Measurements from ENCODE around the gene RAB11FIP4. TPM values are rescaled to one million over a fixed set of nuclear protein-coding genes. Genes with fewer than 3 reads are reported as not detected.

The RAB11FIP4 gene
- total and polyA plus RNA-seq, 10 of the 15 experiments (the other 5 are each of a cell fraction or from before 2014, with no cell fraction given): 1.4 to 27.0 (median 17.6) TPM

DNA sequence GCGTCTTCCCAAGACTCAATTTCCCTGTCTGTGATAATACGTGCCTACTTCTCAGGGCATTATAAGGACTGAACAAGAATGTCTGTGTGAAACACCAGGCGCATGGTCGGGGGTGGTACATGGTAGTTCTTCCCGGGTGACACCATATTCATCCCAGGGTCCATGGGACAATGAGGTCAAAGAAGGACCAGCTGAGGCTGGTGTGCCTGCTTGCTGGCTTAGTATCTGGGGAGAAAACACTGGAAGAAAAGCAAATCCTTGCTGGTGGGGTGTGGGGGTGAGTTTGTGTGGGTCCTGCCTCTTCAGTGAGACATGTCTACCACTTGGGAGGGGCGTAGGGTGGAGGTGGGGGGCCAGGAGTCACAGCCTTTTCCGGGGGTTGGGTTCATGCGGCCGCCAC is 174.2 kb downstream of the RAB11FIP4 start:
- CTCF ChIA-PET: interaction anchor here (0.5 kb wide), 1 partner anchor 176 kb away, joined by 3 read pairs; no protein-coding TSS in a partner anchor
- Histone ChIP-seq H3K4me2 (ENCODE audit: control insufficient read depth, insufficient read depth) (no peak overlapping the region), H4K20me1 (ENCODE audit: control insufficient read depth, insufficient read depth) (no peaks in the 10 kb centered on the region), H3K27me3 (replicated peaks in 1 of 2; ENCODE audit: control insufficient read depth in 2 of 2, insufficient read depth in 2 of 2, low read length in 1 of 2) (no peaks in the 10 kb centered on the region; a peak in 1 of 4 replicates), H3K4me1 (ENCODE audit: control insufficient read depth, insufficient read depth, low read length) (no peaks in the 10 kb centered on the region), H3K27ac (ENCODE audit: control insufficient read depth, insufficient read depth) (no peak overlapping the region), H3K79me2 (ENCODE audit: control insufficient read depth, insufficient read depth, low read length) (no peaks in the 10 kb centered on the region), H3K36me3 (ENCODE audit: control insufficient read depth in 2 of 2, insufficient read depth in 2 of 2, low read length in 1 of 2) (no peaks in the 10 kb centered on the region), H2AFZ (ENCODE audit: control insufficient read depth, low read depth, low read length) (no peak overlapping the region), H3K4me3 (no peak overlapping the region), H3K9me3 (replicated peaks; ENCODE audit: control insufficient read depth, insufficient read depth, low read length) (no peaks in the 10 kb centered on the region), H3K9ac (ENCODE audit: control insufficient read depth, insufficient read depth, low read length) (no peak overlapping the region)
- intact Hi-C loops (cut with micrococcal nuclease; ENCODE audit: unreplicated experiment) (no loop called here), in situ Hi-C loops (cut with MboI) (no loop called here)
- ATAC-seq (no peak), FAIRE-seq (no peak), DNase-seq (ENCODE audit: low read depth, low spot score) (no peak)
- POLR2A ChIA-PET: interaction anchor here (1.3 kb wide), 1 partner anchor 8 kb away, joined by 3 read pairs; no protein-coding TSS in a partner anchor
- no peak for TF ChIP-seq SRF (IDR thresholded peaks at IDR 0.05; ENCODE audit: low read depth in 2 of 2, low read length in 2 of 2)
- TF ChIP-seq ZZZ3 (IDR thresholded peaks at IDR 0.05; ENCODE audit: control insufficient read depth, insufficient read length, low read depth): no peak
- TF ChIP-seq, protein P1, sequence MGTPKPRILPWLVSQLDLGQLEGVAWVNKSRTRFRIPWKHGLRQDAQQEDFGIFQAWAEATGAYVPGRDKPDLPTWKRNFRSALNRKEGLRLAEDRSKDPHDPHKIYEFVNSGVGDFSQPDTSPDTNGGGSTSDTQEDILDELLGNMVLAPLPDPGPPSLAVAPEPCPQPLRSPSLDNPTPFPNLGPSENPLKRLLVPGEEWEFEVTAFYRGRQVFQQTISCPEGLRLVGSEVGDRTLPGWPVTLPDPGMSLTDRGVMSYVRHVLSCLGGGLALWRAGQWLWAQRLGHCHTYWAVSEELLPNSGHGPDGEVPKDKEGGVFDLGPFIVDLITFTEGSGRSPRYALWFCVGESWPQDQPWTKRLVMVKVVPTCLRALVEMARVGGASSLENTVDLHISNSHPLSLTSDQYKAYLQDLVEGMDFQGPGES (IDR thresholded peaks at IDR 0.05): no peak
- no peak for TF ChIP-seq E2F8 (IDR thresholded peaks at IDR 0.05; ENCODE audit: low read depth, partially characterized antibody)
- TF ChIP-seq RELA (IDR thresholded peaks at IDR 0.05; ENCODE audit: borderline replicate concordance, partially characterized antibody): no peak
- no peak for TF ChIP-seq EED (IDR thresholded peaks at IDR 0.05; ENCODE audit: low read depth)
- TF ChIP-seq RUNX3 (IDR thresholded peaks at IDR 0.05; ENCODE audit: low read length): no peak
- no peak for TF ChIP-seq ZBTB40 (IDR thresholded peaks at IDR 0.05; ENCODE audit: borderline replicate concordance)
- no peak for TF ChIP-seq MTA2 (IDR thresholded peaks at IDR 0.05; ENCODE audit: low read depth)
- no peak for TF ChIP-seq STAT3 (IDR thresholded peaks at IDR 0.05; ENCODE audit: low read depth, low read length)
- TF ChIP-seq EGR1 (IDR thresholded peaks at IDR 0.05; ENCODE audit: borderline replicate concordance in 1 of 2, low read depth in 2 of 2, low read length in 2 of 2): no peak
- no peak for TF ChIP-seq NR2C1 (IDR thresholded peaks at IDR 0.05)
- TF ChIP-seq GABPA (IDR thresholded peaks at IDR 0.05; ENCODE audit: low read depth): no peak
- SMC1A ChIA-PET (ENCODE audit: uncharacterized antibody, unreplicated experiment): no interaction called here
- WGBS (ENCODE audit: insufficient coverage, insufficient replicate concordance, low lambda C conversion rate, missing lambda C conversion rate): 53% methylated on average over 9 of the region's 9 CpGs
- no TSS peak for BruUV-seq (replicated peaks)
- RAD21 ChIA-PET (ENCODE audit: unreplicated experiment): interaction anchor here (1.5 kb wide), 1 partner anchor 11 kb away, joined by 4 read pairs; no protein-coding TSS in a partner anchor
